ENCODE measurements around the gene STAT1. TPM values are rescaled to one million over a fixed set of nuclear protein-coding genes. Genes with fewer than 3 reads are reported as not detected.

Gene STAT1
- total RNA-seq, 1 experiment from 2014 or later: 32.5 TPM

GRCh38 chr2:190959911-190960788 lies 53.8 kb downstream of the STAT1 start:
- DNase-seq: no peak
- no peak for TF ChIP-seq EZH2 (IDR thresholded peaks at IDR 0.05; ENCODE audit: low read depth)
- no peak for TF ChIP-seq CTCF (conservative IDR thresholded peaks at IDR 0.05)
- POLR2A ChIA-PET (ENCODE audit: unreplicated experiment): interaction anchor here (0.6 kb wide), 1 partner anchor 80 kb away, joined by 4 read pairs; the partner anchor contains the start of gene GLS
- no peaks in the 10 kb centered on the region for H3K9me3 ChIP-seq (ENCODE audit: insufficient read depth, low read depth)
- no peaks in the 10 kb centered on the region for H3K27me3 ChIP-seq (ENCODE audit: insufficient read depth, low read depth)
- no peak overlapping the region for H2AFZ ChIP-seq
- H3K4me1 ChIP-seq (replicated peaks; ENCODE audit: insufficient read depth): no peaks in the 10 kb centered on the region
- H3K4me2 ChIP-seq: no peak overlapping the region
- intact Hi-C loops (cut with micrococcal nuclease; ENCODE audit: unreplicated experiment): no loop called here
- CTCF ChIA-PET: no interaction called here
- no peak overlapping the region for H3K4me3 ChIP-seq
- H3K9me2 ChIP-seq (ENCODE audit: insufficient read depth): no peaks in the 10 kb centered on the region; the same call in 1 of the 2 replicates
- no peaks in the 10 kb centered on the region for H4K20me1 ChIP-seq (ENCODE audit: insufficient read depth)
- no peak overlapping the region for H3K27ac ChIP-seq
- no TSS peak for BruUV-seq (replicated peaks)
- H3K36me3 ChIP-seq (ENCODE audit: low read depth): no peaks in the 10 kb centered on the region
- no peaks in the 10 kb centered on the region for H3F3A ChIP-seq (ENCODE audit: insufficient read depth, low read depth)
- H3K79me2 ChIP-seq (ENCODE audit: low read depth): no peaks in the 10 kb centered on the region

DNA sequence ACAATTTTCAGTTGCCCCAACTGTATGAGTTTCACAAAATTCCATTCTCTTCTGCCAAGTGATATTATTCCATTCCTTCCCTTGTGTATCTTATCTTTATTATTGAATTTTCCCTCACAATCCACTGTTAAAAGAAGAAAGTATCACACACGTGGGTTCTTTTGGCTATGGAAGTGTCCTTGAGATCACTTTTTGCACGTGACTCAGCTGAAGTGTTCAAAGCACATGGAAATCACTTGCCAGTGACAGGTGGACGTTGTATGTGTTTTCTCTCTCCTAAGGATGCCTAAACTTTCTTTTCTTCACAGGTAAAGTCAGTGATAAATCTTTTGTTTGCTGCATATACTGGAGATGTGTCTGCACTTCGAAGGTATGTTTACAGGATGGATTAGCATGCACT lies 60.7 kb downstream of the STAT1 start:
- Histone ChIP-seq H3K27me3 (ENCODE audit: insufficient read depth, low read depth) (no peaks in the 10 kb centered on the region), H3K9me3 (ENCODE audit: insufficient read depth, low read depth) (no peaks in the 10 kb centered on the region), H4K20me1 (ENCODE audit: insufficient read depth) (no peaks in the 10 kb centered on the region), H3K4me1 (replicated peaks; ENCODE audit: insufficient read depth) (peaks cover 9% of the 10 kb centered on the region), H2AFZ (no peak overlapping the region), H3K9me2 (ENCODE audit: insufficient read depth) (no peaks in the 10 kb centered on the region), H3K27ac (no peak overlapping the region), H3K79me2 (ENCODE audit: low read depth) (no peaks in the 10 kb centered on the region), H3K4me2 (no peak overlapping the region), H3K4me3 (no peak overlapping the region), H3K36me3 (ENCODE audit: low read depth) (no peaks in the 10 kb centered on the region), H3F3A (ENCODE audit: insufficient read depth, low read depth) (peaks cover 2% of the 10 kb centered on the region)
- no peak for TF ChIP-seq EZH2 (IDR thresholded peaks at IDR 0.05; ENCODE audit: low read depth)
- no peak for TF ChIP-seq CTCF (conservative IDR thresholded peaks at IDR 0.05)
- ChIA-PET POLR2A (ENCODE audit: unreplicated experiment) (no interaction called here), CTCF (no interaction called here)
- intact Hi-C loops (cut with micrococcal nuclease; ENCODE audit: unreplicated experiment): no loop called here
- no peak for DNase-seq
- no TSS peak for BruUV-seq (replicated peaks)

DNA sequence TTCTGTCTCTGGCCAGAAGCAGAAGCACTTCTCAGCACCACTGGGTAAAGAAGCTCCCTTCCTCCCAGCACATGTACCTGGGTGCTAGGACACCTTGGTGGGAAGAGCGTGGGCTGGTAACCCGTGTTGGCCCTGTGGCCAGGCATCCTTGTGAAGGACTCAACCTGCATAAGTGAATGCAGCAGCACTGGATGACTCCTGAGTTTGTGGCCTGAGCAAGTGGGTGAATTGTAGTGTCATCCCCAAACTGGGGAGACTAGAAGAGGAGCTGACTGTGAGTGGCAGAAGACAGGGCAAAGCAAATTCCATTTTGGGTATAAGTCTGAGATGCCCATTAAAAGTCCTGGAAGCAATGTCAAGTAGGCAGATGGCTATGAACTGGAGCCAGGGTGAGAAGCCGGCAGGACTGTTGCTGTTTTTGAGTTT lies 63.4 kb downstream of the STAT1 start:
- ChIA-PET CTCF (no interaction called here), POLR2A (ENCODE audit: unreplicated experiment) (no interaction called here)
- Histone ChIP-seq H3K4me1 (replicated peaks; ENCODE audit: insufficient read depth) (peaks cover 33% of the 10 kb centered on the region), H3K27me3 (ENCODE audit: insufficient read depth, low read depth) (no peaks in the 10 kb centered on the region), H3K79me2 (ENCODE audit: low read depth) (no peaks in the 10 kb centered on the region), H3F3A (ENCODE audit: insufficient read depth, low read depth) (peaks cover 17% of the 10 kb centered on the region), H2AFZ (no peak overlapping the region), H3K4me2 (no peak overlapping the region), H3K9me3 (ENCODE audit: insufficient read depth, low read depth) (no peaks in the 10 kb centered on the region), H3K9me2 (ENCODE audit: insufficient read depth) (no peaks in the 10 kb centered on the region), H3K27ac (no peak overlapping the region), H3K4me3 (no peak overlapping the region), H4K20me1 (ENCODE audit: insufficient read depth) (no peaks in the 10 kb centered on the region), H3K36me3 (ENCODE audit: low read depth) (no peaks in the 10 kb centered on the region)
- no peak for TF ChIP-seq CTCF (conservative IDR thresholded peaks at IDR 0.05)
- TF ChIP-seq EZH2 (IDR thresholded peaks at IDR 0.05; ENCODE audit: low read depth): no peak
- intact Hi-C loops (cut with micrococcal nuclease; ENCODE audit: unreplicated experiment): no loop called here
- BruUV-seq (replicated peaks): no TSS peak
- DNase-seq: no peak
